Activated CD8-positive, alpha-beta memory T cell treated with anti-CD3 and anti-CD28 coated beads, Interleukin-2, amount 50 U/mL, for 1 hour (primary cell): ENCODE data around the gene TIGD7.

Experiments used
- DNase-seq: peaks from one replicate; pipeline ENCODE4 v3.0.0-alpha.2; 2020; ENCODE audit errors: extremely low read depth

Gene TIGD7

GRCh38 chr16:3305109-3306068 lies at the start of gene TIGD7, which contains the start of gene ZNF75A:
Gene TIGD7, minus strand, starts transcription at chr16:3305430. Its CDS starts 4,816 bp downstream, at chr16:3300614.
Gene ZNF75A, plus strand, starts transcription at chr16:3305497. Its CDS starts 2,932 bp downstream, at chr16:3308429.
- peak; percentile 60 for DNase-seq

- no peak for DNase-seq
Measured at GRCh38 chr16:3349175-3349574, 43.9 kb upstream of the TIGD7 start.

GRCh38 chr16:3348547-3349167 lies 43.4 kb upstream of the TIGD7 start:
- DNase-seq: no peak

- DNase-seq: no peak
Measured at GRCh38 chr16:3347586-3347985, 42.4 kb upstream of the TIGD7 start.

- DNase-seq: no peak
Measured at GRCh38 chr16:3346041-3346440, 40.8 kb upstream of the TIGD7 start.

- DNase-seq: no peak
Measured at GRCh38 chr16:3328643-3329042, 23.4 kb upstream of the TIGD7 start.

GRCh38 chr16:3328104-3328503 lies 22.9 kb upstream of the TIGD7 start:
- DNase-seq: no peak

GRCh38 chr16:3327514-3327913 lies 22.3 kb upstream of the TIGD7 start:
- no peak for DNase-seq

- no peak for DNase-seq
Measured at GRCh38 chr16:3321816-3322215, 16.6 kb upstream of the TIGD7 start.

GRCh38 chr16:3317315-3317999 lies 12.2 kb upstream of the TIGD7 start:
- DNase-seq: no peak

GRCh38 chr16:3311496-3311895 lies 6.3 kb upstream of the TIGD7 start:
- no peak for DNase-seq

- no peak for DNase-seq
Measured at GRCh38 chr16:3306078-3306477, 848 bp upstream of the TIGD7 start.

- DNase-seq: no peak
Measured at GRCh38 chr16:3304370-3304769, 860 bp downstream of the TIGD7 start.

- no peak for DNase-seq
Measured at GRCh38 chr16:3295783-3296182, 9.4 kb downstream of the TIGD7 start.

GRCh38 chr16:3295209-3295608 lies 10.0 kb downstream of the TIGD7 start:
- DNase-seq: no peak

- DNase-seq: no peak
Measured at GRCh38 chr16:3292604-3293003, 12.6 kb downstream of the TIGD7 start.

GRCh38 chr16:3289998-3290673 lies 15.1 kb downstream of the TIGD7 start:
- no peak for DNase-seq

GRCh38 chr16:3285131-3285530 lies 20.1 kb downstream of the TIGD7 start:
- no peak for DNase-seq

GRCh38 chr16:3283543-3284447 lies 21.4 kb downstream of the TIGD7 start:
- DNase-seq: no peak

GRCh38 chr16:3282730-3283542 lies 22.3 kb downstream of the TIGD7 start, which contains the start of gene ZNF263:
Gene ZNF263, plus strand, starts transcription at chr16:3283491. Its CDS starts 328 bp downstream, at chr16:3283819.
- peak; percentile 83 for DNase-seq
